Measurements from ENCODE around the gene FBXL12.
"Not testable (repeated sequence)": the region's sequence is repeated elsewhere in the genome, so short reads cannot be mapped to it uniquely, and the experiment has no call there.

Gene FBXL12

DNA sequence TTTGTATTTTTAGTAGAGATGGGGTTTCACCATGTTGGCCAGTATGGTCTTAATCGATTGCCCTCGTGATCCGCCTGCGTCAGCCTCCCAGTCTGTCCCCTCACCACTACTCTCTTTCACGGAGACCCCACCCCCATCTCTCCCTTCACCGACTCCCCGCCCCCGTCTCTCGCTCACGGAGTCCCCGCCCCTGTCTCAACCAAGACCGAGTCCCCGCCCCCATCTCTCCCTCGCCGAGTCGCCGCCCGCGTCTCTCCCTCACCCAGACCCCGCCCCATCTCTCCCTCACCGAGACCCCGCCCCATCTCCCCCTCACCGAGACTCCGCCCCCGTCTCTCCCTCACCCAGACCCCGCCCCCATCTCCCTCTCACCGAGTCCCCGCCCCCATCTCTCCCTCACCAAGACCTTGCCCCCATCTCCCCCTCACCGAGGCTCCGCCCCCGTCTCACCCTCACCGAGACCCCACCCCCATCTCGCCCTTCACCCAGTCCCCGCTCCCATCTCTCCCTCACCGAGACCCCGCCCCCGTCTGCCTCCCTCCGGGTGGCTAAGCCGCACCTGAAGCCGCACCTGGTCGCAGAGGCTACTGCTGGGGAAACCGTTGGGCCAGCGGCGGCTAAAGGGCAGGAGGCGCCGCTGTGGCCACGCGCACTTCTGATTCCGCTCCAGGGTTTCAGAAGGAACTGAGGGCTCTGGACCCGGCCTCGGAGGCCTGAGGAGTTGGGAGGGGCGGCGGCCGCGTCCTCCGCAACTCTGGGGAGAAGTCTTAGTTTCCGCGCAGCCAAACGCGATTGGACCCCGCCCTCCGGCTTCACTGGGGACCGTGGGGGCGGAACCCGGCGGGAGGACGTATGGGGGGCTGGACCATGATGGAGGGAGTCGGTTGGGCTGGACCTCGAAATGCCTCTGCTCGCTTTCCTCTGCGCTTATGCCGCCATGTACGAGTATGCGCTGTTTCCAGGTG, 33.2 kb downstream of the FBXL12 start:
- peak overlapping the region; percentile 81 for H3K4me3 ChIP-seq (replicated peaks; ENCODE audit: low read depth, low read length)
- peak; percentile 98 for DNase-seq (ENCODE audit: low read depth)
- TF ChIP-seq CTCF (IDR thresholded peaks at IDR 0.05; ENCODE audit: low read length, missing control alignments): no peak

- not testable (repeated sequence) for DNase-seq (ENCODE audit: low read depth); H3K4me3 ChIP-seq (replicated peaks; ENCODE audit: low read depth, low read length)
Observed at GRCh38 chr19:9784163-9784496, 34.7 kb downstream of the FBXL12 start.

- no peak for TF ChIP-seq CTCF (IDR thresholded peaks at IDR 0.05; ENCODE audit: low read length, missing control alignments)
- DNase-seq (ENCODE audit: low read depth): no peak
- no peak overlapping the region for H3K4me3 ChIP-seq (replicated peaks; ENCODE audit: low read depth, low read length)
Observed at GRCh38 chr19:9782338-9782737, 36.5 kb downstream of the FBXL12 start.

- H3K4me3 ChIP-seq (replicated peaks; ENCODE audit: low read depth, low read length): peak within 1 kb of the TSS; percentile 83
- peak; percentile 97 for DNase-seq (ENCODE audit: low read depth)
- TF ChIP-seq CTCF (IDR thresholded peaks at IDR 0.05; ENCODE audit: low read length, missing control alignments): no peak
Observed at GRCh38 chr19:9768175-9769112, 50.4 kb downstream of the FBXL12 start, which contains the start of gene ZNF846. ZNF846 (minus strand) TSS chr19:9768738; CDS start chr19:9764950, 3,788 bp downstream.
